Activated naive CD4-positive, alpha-beta T cell treated with anti-CD3 and anti-CD28 coated beads for 36 hours (primary cell): ENCODE data around the gene NDUFS7. TPM values are rescaled to one million over a fixed set of nuclear protein-coding genes. Genes with fewer than 3 reads are reported as not detected.

Experiments used
- CTCF ChIA-PET: fragments of 350-600 bp; sonication (Branson Sonifier 250); formaldehyde crosslinking; loops from one replicate; lab custom pipeline; 2021; ENCODE audit warnings: antibody characterized with exemption; lab: Charles Lee
- DNase-seq: peaks from one replicate; pipeline ENCODE4 v3.0.0-alpha.2; 2020
- H3K27ac Mint-ChIP-seq: one replicate; pipeline ENCODE4 v1.8.0; 2021; ENCODE audit warnings: mild to moderate bottlenecking, mixed read lengths
- H3K27me3 Mint-ChIP-seq: one replicate; pipeline ENCODE4 v1.8.0; 2021; ENCODE audit warnings: low read depth, mixed read lengths
- H3K36me3 Mint-ChIP-seq: one replicate; pipeline ENCODE4 v1.8.0; 2021; ENCODE audit warnings: low read depth, mixed read lengths
- H3K4me1 Mint-ChIP-seq: one replicate; pipeline ENCODE4 v1.8.0; 2021; ENCODE audit warnings: low read depth, mixed read lengths
- H3K4me3 Mint-ChIP-seq: one replicate; pipeline ENCODE4 v1.8.0; 2021; ENCODE audit warnings: mild to moderate bottlenecking, moderate library complexity, mixed read lengths
- H3K9me3 Mint-ChIP-seq: one replicate; pipeline ENCODE4 v1.8.0; 2021; ENCODE audit warnings: mixed read lengths
- intact Hi-C: fragments of 100-400 bp; cut with micrococcal nuclease; formaldehyde crosslinking; loops from one replicate; pipeline ENCODE4 v1.15.1; 2023
- total RNA-seq, 2 experiments: library from RNA; stranded (reverse); gene quantifications; one replicate each; pipeline ENCODE4 v1.2.3, GENCODE V29; 2021

Gene NDUFS7
- total RNA-seq, 2 experiments from 2014 or later, result 138 to 148 TPM

DNA sequence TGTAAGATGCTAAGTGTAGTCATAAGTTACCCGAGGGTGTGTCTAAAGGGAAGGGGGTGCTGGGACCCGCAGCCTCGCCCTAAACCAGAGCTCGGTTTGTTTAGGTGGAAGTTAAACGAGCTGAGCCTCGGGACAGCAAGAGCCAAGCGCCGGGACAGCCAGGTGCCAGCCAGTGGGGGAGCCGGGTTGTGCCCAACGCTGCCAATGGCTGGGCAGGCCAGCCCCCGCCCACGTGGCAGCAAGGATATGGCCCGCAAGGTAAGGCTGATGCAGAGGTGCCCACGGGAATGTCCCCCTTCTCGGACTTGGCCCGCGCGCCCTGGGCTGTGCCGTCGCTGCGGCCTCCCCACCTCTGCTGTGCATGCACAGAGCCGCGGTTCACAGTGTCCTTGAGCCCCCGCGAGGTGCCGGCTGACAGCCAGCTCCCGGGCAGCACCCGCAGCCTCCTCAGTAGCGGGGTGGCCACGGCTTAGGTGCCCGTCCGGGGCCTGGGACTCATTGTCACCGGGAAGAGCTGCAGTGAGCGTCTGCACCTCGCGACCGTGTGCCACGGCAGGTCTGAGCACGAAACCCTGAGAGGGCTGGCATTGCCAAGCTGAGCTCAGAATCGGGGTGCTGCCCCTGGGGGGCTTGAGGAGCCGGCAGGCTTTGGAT is 45.2 kb downstream of the NDUFS7 start:
- no peak for DNase-seq
- CTCF ChIA-PET, result no interaction called here
- Mint-ChIP-seq H3K9me3 (no peaks in the 10 kb centered on the region), H3K27me3 (no peaks in the 10 kb centered on the region), H3K4me1 (no peaks in the 10 kb centered on the region), H3K27ac (no peak overlapping the region), H3K36me3 (peaks cover 20% of the 10 kb centered on the region), H3K4me3 (no peak overlapping the region)
- intact Hi-C loops, result no loop called here

- DNase-seq, result no peak
- CTCF ChIA-PET, result interaction anchor here (1.1 kb wide), 1 partner anchor 185 kb away, joined by 3 read pairs; no protein-coding TSS in a partner anchor
- intact Hi-C loops, result no loop called here
- Mint-ChIP-seq H3K27ac (no peak overlapping the region), H3K9me3 (no peaks in the 10 kb centered on the region), H3K27me3 (no peaks in the 10 kb centered on the region), H3K4me1 (no peaks in the 10 kb centered on the region), H3K36me3 (peaks cover 20% of the 10 kb centered on the region), H3K4me3 (no peak overlapping the region)
Measured at GRCh38 chr19:1429750-1430149, 46.0 kb downstream of the NDUFS7 start.

DNA sequence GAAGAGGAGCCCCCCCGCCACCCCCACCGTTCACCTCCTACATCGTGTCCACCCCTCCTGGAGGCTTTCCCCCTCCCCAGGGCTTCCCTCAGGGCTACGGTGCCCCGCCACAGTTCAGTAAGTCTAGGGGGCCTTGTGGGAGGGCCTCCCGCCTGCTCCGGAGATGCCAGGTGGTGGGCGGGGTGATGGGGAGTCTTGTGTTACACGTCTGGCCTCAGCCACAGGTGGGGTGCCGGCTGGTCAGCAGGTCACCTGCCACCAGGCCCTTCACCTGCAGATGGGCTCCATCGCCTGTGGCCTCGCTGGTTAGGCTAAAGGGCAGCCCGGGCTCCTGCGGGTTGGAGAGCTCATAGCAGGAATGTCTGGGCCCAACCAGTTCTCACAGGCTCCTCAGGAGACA is 46.5 kb downstream of the NDUFS7 start:
- H3K4me1 Mint-ChIP-seq, result no peaks in the 10 kb centered on the region
- CTCF ChIA-PET, result interaction anchor here (0.7 to 1.1 kb wide), 2 partner anchors 132 to 186 kb away, joined by 3 to 4 read pairs; no protein-coding TSS in a partner anchor
- no peaks in the 10 kb centered on the region for H3K27me3 Mint-ChIP-seq
- no peaks in the 10 kb centered on the region for H3K9me3 Mint-ChIP-seq
- intact Hi-C loops, result no loop called here
- H3K4me3 Mint-ChIP-seq, result no peak overlapping the region
- no peak for DNase-seq
- H3K36me3 Mint-ChIP-seq, result peaks cover 19% of the 10 kb centered on the region
- no peak overlapping the region for H3K27ac Mint-ChIP-seq

DNA sequence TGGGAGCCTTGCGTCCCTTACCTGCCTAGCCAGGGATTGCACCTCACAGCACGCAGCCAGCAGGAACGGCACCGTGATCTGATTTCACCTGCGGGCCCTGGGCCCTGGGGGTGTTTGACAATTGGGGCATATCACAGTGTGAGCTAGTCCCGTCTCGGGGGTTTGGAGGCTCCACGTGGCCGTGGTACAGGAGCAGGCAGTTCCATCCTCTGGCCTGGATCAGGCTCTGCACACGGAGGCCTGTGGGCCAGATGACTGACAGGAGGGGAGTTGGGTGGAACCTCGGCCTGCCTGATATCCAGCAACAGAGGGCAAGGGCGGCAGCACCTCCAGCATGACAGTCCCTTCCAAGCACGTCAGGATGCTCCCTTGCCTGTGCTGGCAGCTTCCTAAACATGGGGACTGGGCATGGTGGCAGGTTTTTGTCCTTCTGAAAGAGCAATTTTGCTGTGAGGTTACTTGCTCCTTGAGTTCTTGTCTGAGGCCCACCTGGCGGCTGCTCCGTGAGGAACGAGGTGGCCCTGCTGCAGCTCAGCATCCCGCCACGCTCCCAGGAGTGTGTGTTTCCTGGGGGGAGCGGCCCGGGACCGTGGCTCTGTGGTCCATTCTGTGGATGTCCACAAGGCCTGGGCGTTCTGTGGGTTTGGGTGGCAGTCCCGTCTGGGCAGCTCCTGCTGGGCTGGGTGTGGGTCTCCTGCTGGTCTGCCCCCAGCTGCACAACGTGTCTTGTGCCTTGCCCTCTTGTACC is 48.2 kb downstream of the NDUFS7 start:
- DNase-seq, result no peak
- Mint-ChIP-seq H3K9me3 (no peaks in the 10 kb centered on the region), H3K4me1 (peaks cover 2% of the 10 kb centered on the region), H3K36me3 (peaks cover 15% of the 10 kb centered on the region), H3K4me3 (no peak overlapping the region), H3K27me3 (no peaks in the 10 kb centered on the region), H3K27ac (no peak overlapping the region)
- intact Hi-C loops, result no loop called here
- CTCF ChIA-PET, result no interaction called here

- DNase-seq, result no peak
- H3K27ac Mint-ChIP-seq, result no peak overlapping the region
- H3K4me3 Mint-ChIP-seq, result no peak overlapping the region
- peaks cover 15% of the 10 kb centered on the region for H3K36me3 Mint-ChIP-seq
- H3K9me3 Mint-ChIP-seq, result no peaks in the 10 kb centered on the region
- H3K27me3 Mint-ChIP-seq, result no peaks in the 10 kb centered on the region
- H3K4me1 Mint-ChIP-seq, result peaks cover 2% of the 10 kb centered on the region
- intact Hi-C loops, result no loop called here
- CTCF ChIA-PET, result no interaction called here
Measured at GRCh38 chr19:1432507-1432887, 48.8 kb downstream of the NDUFS7 start.

GRCh38 chr19:1433119-1434039 is 49.7 kb downstream of the NDUFS7 start:
- intact Hi-C loops, result no loop called here
- no peak overlapping the region for H3K27ac Mint-ChIP-seq
- H3K36me3 Mint-ChIP-seq, result peaks cover 18% of the 10 kb centered on the region
- H3K4me1 Mint-ChIP-seq, result peaks cover 10% of the 10 kb centered on the region
- CTCF ChIA-PET, result no interaction called here
- DNase-seq, result no peak
- H3K9me3 Mint-ChIP-seq, result no peaks in the 10 kb centered on the region
- H3K27me3 Mint-ChIP-seq, result no peaks in the 10 kb centered on the region
- H3K4me3 Mint-ChIP-seq, result no peak overlapping the region

GRCh38 chr19:1434040-1434366 is 50.3 kb downstream of the NDUFS7 start:
- CTCF ChIA-PET, result no interaction called here
- H3K9me3 Mint-ChIP-seq, result no peaks in the 10 kb centered on the region
- intact Hi-C loops, result no loop called here
- peaks cover 20% of the 10 kb centered on the region for H3K36me3 Mint-ChIP-seq
- no peak overlapping the region for H3K4me3 Mint-ChIP-seq
- H3K27ac Mint-ChIP-seq, result no peak overlapping the region
- H3K27me3 Mint-ChIP-seq, result no peaks in the 10 kb centered on the region
- no peak for DNase-seq
- peaks cover 10% of the 10 kb centered on the region for H3K4me1 Mint-ChIP-seq

DNA sequence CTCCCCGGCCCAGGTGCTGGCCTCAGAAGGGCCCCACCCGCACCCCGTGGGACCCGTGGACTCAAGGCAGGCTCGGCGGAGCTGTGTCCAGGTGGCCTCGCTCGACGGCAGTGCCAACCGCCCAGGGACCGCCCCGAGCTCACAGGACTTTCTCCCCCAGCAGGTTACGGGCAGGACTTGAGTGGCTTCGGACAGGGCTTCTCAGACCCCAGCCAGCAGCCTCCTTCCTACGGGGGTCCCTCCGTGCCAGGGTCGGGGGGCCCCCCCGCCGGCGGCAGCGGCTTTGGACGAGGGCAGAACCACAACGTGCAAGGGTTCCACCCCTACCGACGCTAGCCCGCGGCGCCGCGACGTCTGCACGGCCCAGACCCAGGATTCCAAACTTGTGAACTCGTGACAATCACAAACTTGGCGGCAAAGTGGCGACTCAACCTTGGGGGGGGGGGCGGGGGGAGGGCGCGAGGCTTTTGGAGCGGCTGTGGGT is 50.9 kb downstream of the NDUFS7 start:
- CTCF ChIA-PET, result no interaction called here
- DNase-seq, result no peak
- intact Hi-C loops, result loop anchor here (5.0 kb wide), 1 partner anchor 43 kb away; the partner anchor contains the start of gene C19orf25
- Mint-ChIP-seq H3K27ac (no peak overlapping the region), H3K27me3 (no peaks in the 10 kb centered on the region), H3K4me3 (no peak overlapping the region), H3K36me3 (peaks cover 26% of the 10 kb centered on the region), H3K4me1 (peaks cover 15% of the 10 kb centered on the region), H3K9me3 (no peaks in the 10 kb centered on the region)

- peaks cover 24% of the 10 kb centered on the region for H3K4me1 Mint-ChIP-seq
- H3K27me3 Mint-ChIP-seq, result no peaks in the 10 kb centered on the region
- no peak overlapping the region for H3K4me3 Mint-ChIP-seq
- no peak for DNase-seq
- CTCF ChIA-PET, result no interaction called here
- peaks cover 32% of the 10 kb centered on the region for H3K36me3 Mint-ChIP-seq
- H3K9me3 Mint-ChIP-seq, result no peaks in the 10 kb centered on the region
- intact Hi-C loops, result loop anchor here (5.0 kb wide), 1 partner anchor 42 kb away; the partner anchor contains the start of gene C19orf25
- H3K27ac Mint-ChIP-seq, result no peak overlapping the region
Measured at GRCh38 chr19:1435378-1435989, 51.8 kb downstream of the NDUFS7 start.

DNA sequence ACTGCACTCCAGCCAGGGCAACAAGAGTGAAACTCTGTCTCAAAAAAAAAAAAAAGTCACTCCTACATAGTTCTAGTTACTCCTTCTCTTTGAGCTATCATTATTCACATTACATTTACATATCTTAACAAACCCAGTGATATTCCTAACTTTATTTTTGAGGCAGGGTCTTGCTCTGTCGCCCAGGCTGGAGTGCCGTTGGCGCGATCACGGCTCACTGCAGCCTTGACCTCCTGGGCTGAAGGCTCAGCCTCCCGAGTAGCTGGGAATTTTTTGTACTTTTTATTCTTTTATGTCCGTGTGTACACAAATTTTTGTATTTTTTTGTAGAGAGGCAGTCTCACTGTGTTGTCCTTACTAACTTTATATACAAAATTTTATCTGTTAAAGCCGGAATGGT is 53.9 kb downstream of the NDUFS7 start:
- H3K36me3 Mint-ChIP-seq, result peaks cover 45% of the 10 kb centered on the region
- H3K27ac Mint-ChIP-seq, result no peak overlapping the region
- intact Hi-C loops, result loop anchor here (1.0 to 5.0 kb wide), 5 partner anchors 30 to 162 kb away; partner anchors contain the start of genes ADAMTSL5, C19orf25, DAZAP1 and FAM174C
- H3K4me3 Mint-ChIP-seq, result peak overlapping the region; percentile 98
- no peaks in the 10 kb centered on the region for H3K9me3 Mint-ChIP-seq
- DNase-seq, result no peak
- H3K27me3 Mint-ChIP-seq, result no peaks in the 10 kb centered on the region
- CTCF ChIA-PET, result interaction anchor here (1.0 to 1.2 kb wide), 2 partner anchors 16 to 35 kb away, joined by 3 to 4 read pairs; no protein-coding TSS in a partner anchor
- peaks cover 40% of the 10 kb centered on the region for H3K4me1 Mint-ChIP-seq

- peaks cover 44% of the 10 kb centered on the region for H3K36me3 Mint-ChIP-seq
- no peaks in the 10 kb centered on the region for H3K9me3 Mint-ChIP-seq
- H3K4me3 Mint-ChIP-seq, result peak within 1 kb of the TSS; percentile 98
- no peaks in the 10 kb centered on the region for H3K27me3 Mint-ChIP-seq
- intact Hi-C loops, result loop anchor here (1.0 to 5.0 kb wide), 5 partner anchors 31 to 163 kb away; partner anchors contain the start of genes ADAMTSL5, C19orf25, DAZAP1 and FAM174C
- peak; percentile 96 for DNase-seq
- H3K27ac Mint-ChIP-seq, result peak within 1 kb of the TSS; percentile 99
- peaks cover 40% of the 10 kb centered on the region for H3K4me1 Mint-ChIP-seq
- CTCF ChIA-PET, result interaction anchor here (0.7 to 1.2 kb wide), 3 partner anchors 17 to 155 kb away, joined by 3 to 4 read pairs (median 3); partner anchors contain the start of gene MBD3
Measured at GRCh38 chr19:1438035-1438932, 54.6 kb downstream of the NDUFS7 start, which contains the start of gene RPS15. Gene RPS15, plus strand, starts transcription at chr19:1438396. Its CDS starts 30 bp downstream, at chr19:1438426.
